Activated T-cell treated with anti-CD3 and anti-CD28 coated beads, Interleukin-2, amount 50 U/mL, for 72 hours (primary cell): ENCODE results near the gene IGFN1. TPM values are rescaled to one million over a fixed set of nuclear protein-coding genes. Genes with fewer than 3 reads are reported as not detected.

Experiments used
- ATAC-seq, 2 donors: fragments of 150-1000 bp; cut with Tn5 transposase; replicated peaks in 1 of 2; 2 replicates each; pipeline ENCODE4 v1.10.0; 2021; ENCODE audit warnings: moderate library complexity in 2 of 2, mild to moderate bottlenecking in 1 of 2
- DNase-seq, 2 donors: peaks; one replicate each; pipeline ENCODE4 v3.0.0; 2021 to 2022; ENCODE audit warnings: mixed read lengths in 1 of 2
- H3K27ac Mint-ChIP-seq: one replicate; pipeline ENCODE4 v1.8.0; 2022; ENCODE audit warnings: mild to moderate bottlenecking, moderate library complexity, mixed read lengths
- H3K27me3 Mint-ChIP-seq: one replicate; pipeline ENCODE4 v1.8.0; 2022; ENCODE audit warnings: low read depth, mixed read lengths
- H3K36me3 Mint-ChIP-seq, 2 donors: one replicate each; pipeline ENCODE4 v1.8.0; 2022; ENCODE audit warnings: mixed read lengths in 2 of 2, mild to moderate bottlenecking in 1 of 2; ENCODE audit not compliant: insufficient read depth in 2 of 2
- H3K4me1 Mint-ChIP-seq: one replicate; pipeline ENCODE4 v1.8.0; 2022; ENCODE audit warnings: low read depth, mixed read lengths
- H3K4me3 Mint-ChIP-seq, 2 donors: one replicate each; pipeline ENCODE4 v1.8.0; 2022; ENCODE audit warnings: mild to moderate bottlenecking in 2 of 2, mixed read lengths in 2 of 2, moderate library complexity in 2 of 2
- H3K9me3 Mint-ChIP-seq, 2 donors: one replicate each; pipeline ENCODE4 v1.8.0; 2022; ENCODE audit warnings: mixed read lengths in 2 of 2
- total RNA-seq, 2 donors: library from RNA; stranded (reverse); gene quantifications; one replicate each; pipeline ENCODE4 v1.2.3, GENCODE V29; 2022

The IGFN1 gene
- total RNA-seq: under 1 TPM; 0.02 to 0.46 TPM

GRCh38 chr1:201190624-201191051 is at the start of gene IGFN1:
IGFN1 (plus strand) TSS chr1:201190824; CDS start chr1:201193294, 2,470 bp downstream.
- ATAC-seq (no peak), DNase-seq (no peak)
- Mint-ChIP-seq H3K4me1 (peaks cover 9% of the 10 kb centered on the region), H3K27ac (no peak within 1 kb of the TSS), H3K9me3 (no peaks in the 10 kb centered on the region), H3K27me3 (peaks cover 35% of the 10 kb centered on the region), H3K36me3 (no peaks in the 10 kb centered on the region), H3K4me3 (peak within 1 kb of the TSS in 1 of 2 donors; percentile 31)

GRCh38 chr1:201140941-201141260 is 49.7 kb upstream of the IGFN1 start:
- peaks cover 2 to 3% of the 10 kb centered on the region in 2 donors for H3K36me3 Mint-ChIP-seq
- H3K27ac Mint-ChIP-seq: no peak overlapping the region
- no peaks in the 10 kb centered on the region for H3K4me1 Mint-ChIP-seq
- H3K9me3 Mint-ChIP-seq: no peaks in the 10 kb centered on the region
- DNase-seq: no peak
- H3K4me3 Mint-ChIP-seq: no peak overlapping the region
- ATAC-seq: no peak
- no peaks in the 10 kb centered on the region for H3K27me3 Mint-ChIP-seq

DNA sequence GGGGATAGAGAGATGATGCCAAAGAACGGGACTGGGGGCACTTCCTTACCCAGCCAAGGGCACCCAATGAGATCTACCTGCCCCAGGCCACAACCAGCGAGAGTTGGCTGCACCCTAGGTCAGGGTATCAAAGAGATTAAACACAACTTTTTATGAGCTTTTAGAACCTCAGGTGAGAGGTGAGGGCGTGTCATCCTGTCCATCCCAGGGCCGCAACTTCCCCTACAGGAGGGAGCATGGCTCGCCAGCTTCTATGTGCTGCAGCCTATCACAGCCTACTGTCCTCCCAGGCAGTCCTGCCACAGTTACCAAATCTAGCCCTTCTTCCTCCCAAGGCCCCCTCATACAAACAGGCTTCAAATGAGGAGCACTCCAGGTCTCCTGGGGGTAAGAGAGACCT is 49.2 kb upstream of the IGFN1 start:
- H3K4me3 Mint-ChIP-seq: no peak overlapping the region
- ATAC-seq (no peak), DNase-seq (no peak)
- no peak overlapping the region for H3K27ac Mint-ChIP-seq
- H3K4me1 Mint-ChIP-seq: no peaks in the 10 kb centered on the region
- H3K27me3 Mint-ChIP-seq: no peaks in the 10 kb centered on the region
- peaks cover 2 to 3% of the 10 kb centered on the region in 2 donors for H3K36me3 Mint-ChIP-seq
- H3K9me3 Mint-ChIP-seq: no peaks in the 10 kb centered on the region

DNA sequence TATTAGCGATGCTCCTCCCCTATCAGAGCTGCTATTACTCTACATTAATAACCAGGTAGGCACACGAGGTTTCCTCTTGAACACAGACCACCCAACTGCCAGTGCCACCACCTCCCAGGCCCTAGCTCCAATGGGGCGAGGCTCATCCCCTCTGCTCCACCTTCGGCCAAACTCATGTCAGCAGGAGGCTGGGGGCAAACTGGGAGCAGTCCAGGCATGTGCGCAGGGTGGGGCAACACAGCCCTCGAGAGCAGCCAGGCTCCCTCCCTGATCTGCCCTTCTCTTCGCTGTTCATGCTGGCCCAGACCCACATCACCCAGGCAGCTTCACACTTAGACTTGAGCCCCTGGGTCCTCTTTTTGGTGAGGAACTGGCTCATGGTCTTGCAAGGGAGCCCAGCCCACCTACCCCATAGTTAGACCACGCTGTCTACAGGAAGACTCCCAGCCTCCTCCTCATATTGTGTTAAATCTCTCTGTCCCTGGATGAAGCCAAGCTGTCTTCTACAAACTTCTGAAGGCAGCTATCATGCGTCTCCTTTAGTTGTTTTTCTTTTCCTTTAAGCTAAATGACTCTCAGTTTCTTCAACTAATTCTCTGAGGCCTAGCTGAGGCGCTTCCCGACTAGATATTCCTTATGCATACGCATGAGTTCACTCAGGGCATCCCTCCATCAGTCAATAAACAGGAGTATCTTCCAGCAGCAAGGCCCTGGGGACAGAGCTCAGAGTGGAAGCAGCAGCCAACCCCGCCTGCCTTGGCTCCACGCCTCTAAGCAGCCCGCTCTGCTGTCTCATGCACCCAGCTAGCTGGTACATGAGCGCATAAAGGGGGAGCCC is 48.4 kb upstream of the IGFN1 start:
- H3K27ac Mint-ChIP-seq: no peak overlapping the region

DNA sequence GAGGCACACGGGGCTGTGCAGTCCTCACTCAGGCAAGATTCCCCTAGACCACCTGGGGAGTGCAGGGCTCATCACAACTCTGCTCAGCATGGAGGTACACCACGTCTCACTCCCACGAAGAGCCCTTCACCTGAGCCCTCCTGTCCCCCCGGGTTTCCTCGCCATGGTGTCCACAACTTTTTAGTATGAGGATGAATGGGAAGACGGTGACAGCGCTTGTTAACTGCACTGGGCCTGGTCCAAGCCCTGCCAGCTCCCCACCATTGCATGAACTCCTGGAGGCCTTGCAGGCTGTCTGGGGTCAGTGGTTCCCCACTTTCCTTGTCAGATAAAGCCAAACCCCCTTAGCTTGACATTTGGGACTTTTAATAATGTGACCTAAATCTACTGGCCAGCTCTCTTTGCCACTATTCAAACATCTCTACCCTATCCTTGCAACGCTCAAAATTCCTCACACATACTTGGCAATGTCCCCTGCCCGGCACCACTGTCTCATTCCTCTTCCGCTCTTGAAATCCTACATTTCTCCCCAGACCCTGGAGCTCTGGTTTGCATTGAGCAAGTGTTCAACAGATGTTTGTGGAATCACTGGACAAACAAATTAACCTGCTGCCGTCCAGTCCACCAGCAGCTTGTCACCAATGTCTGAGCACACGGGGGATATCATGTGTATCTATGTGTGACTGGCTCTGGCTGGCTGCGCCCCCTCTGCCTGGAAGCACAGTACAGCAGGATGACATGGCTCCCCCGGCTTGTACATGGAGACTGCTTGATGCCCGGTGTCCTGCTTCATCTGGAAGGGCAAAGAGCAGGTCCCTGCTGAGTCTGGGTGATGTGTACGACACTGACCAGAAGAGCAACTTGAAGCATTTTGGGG is 47.5 kb upstream of the IGFN1 start:
- Mint-ChIP-seq H3K27ac (no peak overlapping the region), H3K4me1 (no peaks in the 10 kb centered on the region), H3K27me3 (no peaks in the 10 kb centered on the region), H3K9me3 (no peaks in the 10 kb centered on the region), H3K4me3 (no peak overlapping the region), H3K36me3 (peaks cover 2 to 3% of the 10 kb centered on the region in 2 donors)
- DNase-seq: no peak
- no peak for ATAC-seq

More for the DNA sequence above, 48.4 kb upstream of the IGFN1 start:
- no peaks in the 10 kb centered on the region for H3K27me3 Mint-ChIP-seq
- DNase-seq (no peak), ATAC-seq (no peak)
- H3K4me3 Mint-ChIP-seq: no peak overlapping the region
- no peaks in the 10 kb centered on the region for H3K4me1 Mint-ChIP-seq
- H3K36me3 Mint-ChIP-seq: peaks cover 2 to 3% of the 10 kb centered on the region in 2 donors
- H3K9me3 Mint-ChIP-seq: no peaks in the 10 kb centered on the region

GRCh38 chr1:201143726-201144635 is 46.6 kb upstream of the IGFN1 start:
- DNase-seq (no peak), ATAC-seq (no peak)
- H3K36me3 Mint-ChIP-seq: peaks cover 2 to 3% of the 10 kb centered on the region in 2 donors
- no peaks in the 10 kb centered on the region for H3K4me1 Mint-ChIP-seq
- H3K9me3 Mint-ChIP-seq: no peaks in the 10 kb centered on the region
- H3K27ac Mint-ChIP-seq: no peak overlapping the region
- H3K27me3 Mint-ChIP-seq: no peaks in the 10 kb centered on the region
- H3K4me3 Mint-ChIP-seq: no peak overlapping the region

- Mint-ChIP-seq H3K4me1 (no peaks in the 10 kb centered on the region), H3K4me3 (no peak overlapping the region), H3K27ac (no peak overlapping the region), H3K27me3 (no peaks in the 10 kb centered on the region), H3K36me3 (peaks cover 2 to 3% of the 10 kb centered on the region in 2 donors), H3K9me3 (no peaks in the 10 kb centered on the region)
- ATAC-seq: no peak
- no peak for DNase-seq
These were observed 45.9 kb upstream of the IGFN1 start for GRCh38 chr1:201144701-201145100.

DNA sequence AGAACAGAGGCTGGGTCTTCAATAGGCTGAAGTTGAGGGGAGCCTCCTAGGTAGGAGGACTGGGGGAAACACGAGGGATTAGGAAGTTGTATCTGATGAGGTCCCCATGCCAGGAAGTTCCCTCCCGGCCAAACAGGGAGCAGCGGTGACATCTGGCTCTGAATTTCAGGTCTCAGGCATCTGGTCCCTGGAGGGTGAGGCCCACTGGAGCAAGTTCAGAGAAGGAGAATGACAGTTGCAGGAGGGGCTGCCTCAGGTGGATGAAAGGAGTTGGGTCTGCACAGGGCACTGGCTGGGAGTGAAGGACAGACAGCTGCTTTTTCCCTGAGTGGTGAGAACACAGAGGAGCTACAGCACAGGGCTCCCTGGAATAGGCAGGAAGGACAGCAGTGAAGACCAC is 45.5 kb upstream of the IGFN1 start:
- ATAC-seq (no peak), DNase-seq (no peak)
- H3K36me3 Mint-ChIP-seq: peaks cover 2 to 3% of the 10 kb centered on the region in 2 donors
- H3K4me1 Mint-ChIP-seq: no peaks in the 10 kb centered on the region
- H3K27ac Mint-ChIP-seq: no peak overlapping the region
- no peak overlapping the region for H3K4me3 Mint-ChIP-seq
- no peaks in the 10 kb centered on the region for H3K9me3 Mint-ChIP-seq
- no peaks in the 10 kb centered on the region for H3K27me3 Mint-ChIP-seq

DNA sequence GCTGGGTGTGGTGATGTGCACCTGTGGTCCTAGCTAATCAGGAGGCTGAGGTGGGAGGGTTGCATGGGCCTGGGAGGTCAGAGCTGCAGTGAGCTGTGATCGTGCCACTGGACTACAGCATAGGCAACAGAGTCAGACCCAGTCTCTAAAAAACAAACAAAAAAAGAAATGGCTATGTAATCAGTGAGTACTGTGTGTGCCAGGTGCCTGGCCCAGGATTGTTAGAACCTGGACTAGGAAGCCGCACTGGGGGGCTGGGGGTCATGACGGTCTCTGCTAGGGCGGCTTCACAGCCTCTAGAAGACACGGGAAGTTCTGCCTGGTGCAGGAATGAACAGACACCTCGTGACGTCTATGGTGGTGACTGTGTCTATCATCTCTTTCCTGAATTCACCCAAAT is 44.8 kb upstream of the IGFN1 start:
- DNase-seq: no peak
- Mint-ChIP-seq H3K36me3 (peaks cover 2 to 3% of the 10 kb centered on the region in 2 donors), H3K27ac (no peak overlapping the region), H3K9me3 (no peaks in the 10 kb centered on the region), H3K27me3 (no peaks in the 10 kb centered on the region), H3K4me3 (no peak overlapping the region), H3K4me1 (no peaks in the 10 kb centered on the region)
- ATAC-seq: no peak

GRCh38 chr1:201146626-201147390 is 43.8 kb upstream of the IGFN1 start:
- DNase-seq: no peak
- Mint-ChIP-seq H3K4me3 (no peak overlapping the region), H3K36me3 (peaks cover 2 to 6% of the 10 kb centered on the region in 2 donors)

DNA sequence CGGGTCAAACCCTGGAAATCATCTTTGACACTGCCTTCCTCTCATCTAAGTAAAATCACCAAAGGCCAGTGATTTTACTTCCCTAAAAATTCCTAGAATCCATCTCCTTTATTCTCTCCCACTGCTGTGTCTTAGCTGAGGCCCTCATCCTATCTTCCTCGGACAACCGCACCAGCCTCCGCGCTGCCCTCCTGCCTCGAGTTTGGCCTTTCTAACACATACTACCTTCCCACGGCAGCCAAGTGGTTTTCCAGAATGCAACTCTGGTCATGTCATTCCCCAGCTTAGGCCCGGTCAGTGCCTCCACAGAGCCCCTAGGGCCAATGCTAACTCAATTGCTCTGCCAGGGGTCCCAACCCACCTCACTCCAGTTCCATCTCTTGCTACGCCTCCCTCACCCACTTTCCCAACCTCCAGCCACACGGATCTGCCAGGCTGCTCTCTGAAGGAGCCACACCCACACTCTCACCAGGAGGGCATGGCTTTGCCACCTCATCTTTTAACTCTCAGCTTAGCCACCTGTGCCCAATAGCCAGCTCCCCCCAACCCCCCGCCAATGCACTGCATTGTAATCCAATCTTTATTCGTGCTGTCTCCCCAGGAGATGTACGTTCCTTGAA is 43.1 kb upstream of the IGFN1 start:
- no peak overlapping the region for H3K27ac Mint-ChIP-seq
- no peak for ATAC-seq
- no peaks in the 10 kb centered on the region for H3K9me3 Mint-ChIP-seq
- DNase-seq: no peak
- peaks cover 2 to 6% of the 10 kb centered on the region in 2 donors for H3K36me3 Mint-ChIP-seq
- no peak overlapping the region for H3K4me3 Mint-ChIP-seq
- H3K4me1 Mint-ChIP-seq: peaks cover 2% of the 10 kb centered on the region
- no peaks in the 10 kb centered on the region for H3K27me3 Mint-ChIP-seq

More at GRCh38 chr1:201146626-201147390, 43.8 kb upstream of the IGFN1 start:
- no peaks in the 10 kb centered on the region for H3K9me3 Mint-ChIP-seq
- no peak overlapping the region for H3K27ac Mint-ChIP-seq
- ATAC-seq: no peak
- no peaks in the 10 kb centered on the region for H3K4me1 Mint-ChIP-seq
- H3K27me3 Mint-ChIP-seq: no peaks in the 10 kb centered on the region

DNA sequence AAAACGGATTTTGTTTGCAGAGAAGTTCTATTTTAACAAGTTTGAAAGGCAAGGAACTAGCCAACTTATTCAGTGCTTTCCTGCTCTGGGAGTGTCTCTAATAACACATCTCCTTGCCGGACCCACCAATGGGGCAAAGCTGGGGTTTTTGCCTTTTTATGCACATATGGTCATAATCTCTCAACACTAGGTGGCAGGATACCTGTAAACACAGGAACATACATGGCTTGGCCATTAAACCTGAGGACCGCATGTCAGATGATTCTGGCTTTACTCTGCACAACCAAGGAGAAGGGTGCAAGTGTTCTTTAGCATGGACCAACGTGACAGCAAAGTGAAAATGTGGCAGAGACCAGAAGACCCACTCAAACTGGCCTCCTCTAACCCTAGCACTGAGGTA is 41.2 kb upstream of the IGFN1 start:
- Mint-ChIP-seq H3K4me1 (peaks cover 12% of the 10 kb centered on the region), H3K27me3 (no peaks in the 10 kb centered on the region), H3K4me3 (no peak overlapping the region), H3K27ac (no peak overlapping the region), H3K9me3 (no peaks in the 10 kb centered on the region), H3K36me3 (peaks cover 0 to 3% of the 10 kb centered on the region in 2 donors)
- DNase-seq (peak in 1 of 2 donors; percentile 7), ATAC-seq (no peak)
